Type B pancreatic cell (in vitro differentiated cells): Measurements from ENCODE around the gene DDX41. TPM values are rescaled to one million over a fixed set of nuclear protein-coding genes. Genes with fewer than 3 reads are reported as not detected.

Experiments
- DNase-seq: peaks from one replicate; pipeline ENCODE4 v3.0.0; 2021; ENCODE audit warnings: mixed read lengths; ENCODE audit not compliant: unreplicated experiment; ENCODE audit errors: extremely low spot score
- H3K27ac Mint-ChIP-seq: 2 replicates; pipeline ENCODE4 v1.8.0; 2021; ENCODE audit warnings: mild to moderate bottlenecking, mixed read lengths
- H3K27me3 Mint-ChIP-seq: 2 replicates; pipeline ENCODE4 v1.8.0; 2021; ENCODE audit warnings: mixed read lengths
- H3K36me3 Mint-ChIP-seq: 2 replicates; pipeline ENCODE4 v1.8.0; 2021; ENCODE audit warnings: mixed read lengths
- H3K4me1 Mint-ChIP-seq: one replicate; pipeline ENCODE4 v1.8.0; 2021; ENCODE audit warnings: mixed read lengths; ENCODE audit not compliant: unreplicated experiment
- H3K4me3 Mint-ChIP-seq: 2 replicates; pipeline ENCODE4 v1.8.0; 2021; ENCODE audit warnings: mild to moderate bottlenecking, mixed read lengths
- H3K9me3 Mint-ChIP-seq: 2 replicates; pipeline ENCODE4 v1.8.0; 2021; ENCODE audit warnings: mixed read lengths
- total RNA-seq: library from RNA; stranded (reverse); gene quantifications from 2 replicates; pipeline ENCODE4 v1.2.1, GENCODE V29; 2021; ENCODE audit warnings: low replicate concordance
- TF ChIP-seq, protein P1 (sequence below): fragments of 200-600 bp; sonication (generic); conservative IDR thresholded peaks from 2 replicates; pipeline ENCODE4 v1.5.0; 2021; ENCODE audit warnings: antibody characterized with exemption, mild to moderate bottlenecking

The DDX41 gene
- total RNA-seq, 1 donor from 2014 or later: 99.7 TPM

DNA sequence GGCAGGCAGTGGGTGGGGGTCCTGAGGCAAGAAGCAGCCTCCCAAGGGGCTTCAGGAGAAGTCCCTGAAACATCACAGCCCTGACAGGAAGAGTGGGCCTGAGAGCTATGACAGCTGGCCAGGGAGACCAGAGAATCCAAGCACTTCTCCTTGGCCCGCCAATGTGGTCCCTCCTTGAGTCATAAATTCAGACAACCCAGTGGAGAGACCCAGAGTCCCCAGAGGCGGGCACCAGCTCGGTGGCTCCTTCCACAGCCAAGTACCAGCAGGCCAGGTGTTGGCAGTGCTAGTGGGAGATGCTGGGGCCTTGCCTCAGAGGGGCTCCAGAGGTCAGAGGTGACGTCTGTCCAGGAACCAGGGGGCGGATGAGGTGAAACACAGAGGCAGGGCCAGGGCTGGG is 5.6 kb downstream of the DDX41 start:
- Mint-ChIP-seq H3K36me3 (peaks cover 8% of the 10 kb centered on the region), H3K27ac (no peak overlapping the region), H3K9me3 (no peaks in the 10 kb centered on the region), H3K27me3 (no peaks in the 10 kb centered on the region), H3K4me3 (no peak overlapping the region), H3K4me1 (peaks cover 8% of the 10 kb centered on the region)
- TF ChIP-seq, protein P1, sequence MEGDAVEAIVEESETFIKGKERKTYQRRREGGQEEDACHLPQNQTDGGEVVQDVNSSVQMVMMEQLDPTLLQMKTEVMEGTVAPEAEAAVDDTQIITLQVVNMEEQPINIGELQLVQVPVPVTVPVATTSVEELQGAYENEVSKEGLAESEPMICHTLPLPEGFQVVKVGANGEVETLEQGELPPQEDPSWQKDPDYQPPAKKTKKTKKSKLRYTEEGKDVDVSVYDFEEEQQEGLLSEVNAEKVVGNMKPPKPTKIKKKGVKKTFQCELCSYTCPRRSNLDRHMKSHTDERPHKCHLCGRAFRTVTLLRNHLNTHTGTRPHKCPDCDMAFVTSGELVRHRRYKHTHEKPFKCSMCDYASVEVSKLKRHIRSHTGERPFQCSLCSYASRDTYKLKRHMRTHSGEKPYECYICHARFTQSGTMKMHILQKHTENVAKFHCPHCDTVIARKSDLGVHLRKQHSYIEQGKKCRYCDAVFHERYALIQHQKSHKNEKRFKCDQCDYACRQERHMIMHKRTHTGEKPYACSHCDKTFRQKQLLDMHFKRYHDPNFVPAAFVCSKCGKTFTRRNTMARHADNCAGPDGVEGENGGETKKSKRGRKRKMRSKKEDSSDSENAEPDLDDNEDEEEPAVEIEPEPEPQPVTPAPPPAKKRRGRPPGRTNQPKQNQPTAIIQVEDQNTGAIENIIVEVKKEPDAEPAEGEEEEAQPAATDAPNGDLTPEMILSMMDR: no peak
- DNase-seq: no peak

DNA sequence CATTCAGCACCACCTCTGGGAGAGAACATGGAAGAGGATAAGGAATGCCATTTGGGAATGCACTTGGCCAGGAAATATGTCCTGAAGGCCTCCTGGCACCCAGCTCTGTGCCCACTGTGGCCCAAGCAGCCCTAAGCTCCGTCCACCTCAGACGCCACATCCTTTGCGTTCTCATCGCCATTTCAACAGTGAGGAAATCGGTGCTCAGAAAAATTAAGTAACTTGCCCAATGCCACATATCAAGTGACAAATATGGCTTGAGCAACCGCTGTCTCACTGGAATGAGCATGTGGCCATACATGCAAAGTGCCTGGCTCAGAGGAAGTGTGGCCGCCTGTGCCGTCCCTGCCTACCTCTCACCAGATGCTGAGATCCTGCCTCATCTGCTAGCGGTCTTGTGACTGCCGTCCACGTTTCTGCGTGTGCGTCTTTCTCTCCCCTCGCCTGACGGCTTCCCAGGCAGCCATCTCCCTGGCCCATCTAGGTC is 6.2 kb downstream of the DDX41 start:
- no peak overlapping the region for H3K4me3 Mint-ChIP-seq
- no peaks in the 10 kb centered on the region for H3K9me3 Mint-ChIP-seq
- H3K4me1 Mint-ChIP-seq: peaks cover 6% of the 10 kb centered on the region
- peaks cover 5% of the 10 kb centered on the region for H3K36me3 Mint-ChIP-seq
- H3K27me3 Mint-ChIP-seq: no peaks in the 10 kb centered on the region
- TF ChIP-seq, protein P1: no peak
- no peak for DNase-seq
- no peak overlapping the region for H3K27ac Mint-ChIP-seq

DNA sequence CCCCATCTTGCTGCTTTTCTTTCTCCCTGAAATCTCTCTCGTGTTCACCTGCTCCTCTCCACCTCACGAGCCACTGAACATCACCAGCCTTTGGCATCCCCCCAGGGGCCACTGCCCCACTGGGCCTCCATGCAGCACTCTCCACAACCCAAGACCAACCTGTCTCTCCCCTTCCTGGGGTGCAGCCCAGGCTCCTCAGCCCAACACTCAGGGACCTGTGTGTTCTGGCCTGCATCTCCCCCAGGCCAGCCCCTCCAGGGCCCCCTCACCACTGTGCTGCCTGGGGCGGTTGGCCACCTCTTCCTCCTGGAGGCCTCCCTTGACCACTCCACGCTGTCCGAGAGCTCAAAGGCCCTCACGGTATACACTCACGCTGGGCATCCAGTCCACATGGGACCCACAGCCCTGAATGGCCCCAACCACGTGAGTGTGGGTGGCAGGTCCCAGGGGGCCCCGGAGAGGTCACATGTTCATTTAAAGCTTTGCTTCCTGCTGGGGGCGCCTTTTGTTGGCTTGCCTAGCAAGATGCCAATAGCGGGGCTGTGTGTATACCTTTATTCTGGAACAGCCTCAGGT is 6.7 kb downstream of the DDX41 start:
- peaks cover 4% of the 10 kb centered on the region for H3K36me3 Mint-ChIP-seq
- peaks cover under 1% of the 10 kb centered on the region for H3K4me1 Mint-ChIP-seq
- no peaks in the 10 kb centered on the region for H3K27me3 Mint-ChIP-seq
- H3K4me3 Mint-ChIP-seq: no peak overlapping the region
- no peaks in the 10 kb centered on the region for H3K9me3 Mint-ChIP-seq
- TF ChIP-seq, protein P1: no peak
- H3K27ac Mint-ChIP-seq: no peak overlapping the region
- no peak for DNase-seq

DNA sequence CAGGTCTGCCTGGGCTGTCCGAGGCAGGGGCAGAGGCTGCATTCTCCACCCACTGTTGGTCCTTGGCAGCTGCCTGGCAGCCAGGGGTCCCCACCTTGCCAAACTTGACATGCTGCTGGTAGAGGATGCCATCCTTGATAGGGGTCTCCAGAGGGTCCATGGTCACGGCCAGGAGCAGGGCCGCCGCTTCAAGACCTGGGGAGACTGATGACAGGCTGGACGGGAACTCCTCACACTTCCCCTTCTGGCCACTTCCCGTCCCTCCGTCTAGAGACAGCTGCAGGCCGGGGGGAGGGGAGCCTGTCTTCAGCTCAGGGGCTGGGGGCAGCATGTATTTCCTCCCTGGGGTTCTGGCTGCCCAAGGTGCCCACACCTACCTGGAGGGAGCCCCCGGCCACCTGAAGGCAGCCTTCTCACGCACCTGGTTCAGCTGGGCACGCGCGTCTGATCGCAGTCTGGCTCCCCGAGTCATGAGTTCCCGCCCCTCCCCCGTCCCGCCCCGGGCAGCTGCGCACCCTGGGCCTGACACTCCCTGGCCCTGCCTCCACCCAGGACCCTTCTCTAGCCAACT is 7.3 kb downstream of the DDX41 start, which contains the start of gene DOK3:
DOK3 (minus strand) TSS at position 446 of the 571 bp plus-strand sequence; CDS start at position 160, 286 bp downstream.
- Mint-ChIP-seq H3K36me3 (peaks cover 4% of the 10 kb centered on the region), H3K4me3 (no peak within 1 kb of the TSS)
- TF ChIP-seq, protein P1: no peak

DNA sequence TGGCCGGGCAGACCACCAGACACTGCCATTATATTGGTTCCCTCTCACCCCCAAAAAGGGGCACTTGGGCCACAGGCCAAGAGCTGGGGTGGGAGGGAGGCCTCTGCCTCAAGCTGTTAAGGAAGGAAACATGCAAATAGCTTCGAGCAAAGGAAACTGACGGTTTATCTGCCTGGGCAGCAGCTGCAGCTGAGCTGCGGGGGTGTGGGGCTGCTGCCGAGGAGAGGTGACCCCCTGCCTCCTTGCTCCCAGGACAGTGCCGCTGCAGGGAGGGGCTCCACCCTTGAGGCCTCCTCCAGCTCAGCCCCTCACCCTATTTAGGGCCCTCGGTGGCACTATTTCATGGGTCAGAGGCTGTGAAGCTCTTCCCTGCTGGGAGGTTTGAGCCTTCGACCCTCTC is 7.9 kb downstream of the DDX41 start:
- Mint-ChIP-seq H3K27me3 (no peaks in the 10 kb centered on the region), H3K27ac (no peak overlapping the region), H3K4me1 (no peaks in the 10 kb centered on the region), H3K36me3 (peaks cover 4% of the 10 kb centered on the region), H3K9me3 (no peaks in the 10 kb centered on the region), H3K4me3 (no peak overlapping the region)
- TF ChIP-seq, protein P1: no peak
- DNase-seq: no peak

More for the DNA sequence above, 7.3 kb downstream of the DDX41 start, which contains the start of gene DOK3:
- Mint-ChIP-seq H3K27me3 (no peaks in the 10 kb centered on the region), H3K27ac (no peak within 1 kb of the TSS), H3K9me3 (no peaks in the 10 kb centered on the region), H3K4me1 (no peaks in the 10 kb centered on the region)
- DNase-seq: no peak
